ENCODE data around the gene NCOA1. TPM values are rescaled to one million over a fixed set of nuclear protein-coding genes. Genes with fewer than 3 reads are reported as not detected.
"Not testable (repeated sequence)": the region's sequence is repeated elsewhere in the genome, so short reads cannot be mapped to it uniquely, and the experiment has no call there.

The NCOA1 gene
- polyA plus RNA-seq, 1 donor = 110 TPM

GRCh38 chr2:24505534-24506275, 14.7 kb downstream of the NCOA1 start:
- no peak for DNase-seq (ENCODE audit: low read depth)

- DNase-seq (ENCODE audit: low read depth) = no peak
Measured at GRCh38 chr2:24507549-24507948, 16.5 kb downstream of the NCOA1 start.

- no peak for DNase-seq (ENCODE audit: low read depth)
Measured at GRCh38 chr2:24508878-24509277, 17.8 kb downstream of the NCOA1 start.

GRCh38 chr2:24509425-24509824, 18.4 kb downstream of the NCOA1 start:
- no peak for DNase-seq (ENCODE audit: low read depth)

DNA sequence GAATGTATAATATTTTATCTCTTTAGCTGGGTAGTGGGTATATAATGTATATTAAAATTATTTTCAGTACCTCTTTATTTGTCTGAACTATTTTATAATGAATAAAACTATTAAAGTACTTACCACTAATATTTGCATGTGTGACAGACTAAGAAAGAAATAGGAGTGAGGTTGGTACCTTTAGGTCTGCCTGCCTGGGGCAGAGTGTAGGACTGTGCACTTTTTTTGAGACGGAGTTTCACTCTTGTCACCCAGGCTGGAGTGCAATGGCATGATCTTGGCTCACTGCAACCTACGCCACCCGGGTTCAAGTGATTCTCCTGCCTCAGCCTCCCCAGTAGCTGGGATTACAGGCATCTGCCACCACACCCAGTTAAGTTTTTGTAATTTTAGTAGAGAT, 18.8 kb downstream of the NCOA1 start:
- DNase-seq (ENCODE audit: low read depth) = no peak

DNA sequence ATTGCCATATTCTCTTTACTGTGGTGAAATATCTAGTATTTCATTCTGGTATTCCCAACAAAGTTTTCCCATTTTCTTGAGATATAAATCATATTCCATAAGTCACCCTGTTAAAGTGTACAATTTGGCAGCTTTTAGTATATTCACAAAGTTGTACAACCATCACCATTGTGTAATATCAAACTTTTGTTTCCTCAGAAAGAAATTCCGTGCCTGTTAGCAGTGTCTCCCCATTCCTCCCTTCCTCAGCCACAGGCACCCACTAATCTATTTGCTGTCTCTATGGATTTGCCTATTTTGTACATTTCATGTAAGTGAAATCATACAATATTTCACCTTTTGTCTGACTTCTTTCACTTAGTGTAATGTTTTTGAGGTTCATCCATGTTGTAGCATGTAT, 19.7 kb downstream of the NCOA1 start:
- no peak for DNase-seq (ENCODE audit: low read depth)

DNA sequence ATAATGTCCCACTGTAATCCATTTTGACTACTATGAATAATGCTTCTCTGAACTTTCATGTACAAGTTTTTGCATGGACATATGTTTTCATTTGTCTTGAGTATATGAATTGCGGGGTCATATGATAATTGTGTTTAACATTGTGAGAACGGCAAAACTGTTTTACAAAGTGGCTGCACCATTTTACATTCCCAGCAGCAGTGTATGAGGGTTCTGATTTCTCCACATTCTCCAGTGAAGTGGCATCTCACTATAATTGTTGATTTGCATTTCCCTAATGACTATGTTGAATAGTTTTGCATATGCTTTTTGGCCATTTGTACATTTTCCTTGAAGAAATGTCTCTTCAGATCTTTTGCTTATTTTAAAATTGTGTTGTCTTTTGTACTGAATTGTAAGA, 20.1 kb downstream of the NCOA1 start:
- no peak for DNase-seq (ENCODE audit: low read depth)

DNA sequence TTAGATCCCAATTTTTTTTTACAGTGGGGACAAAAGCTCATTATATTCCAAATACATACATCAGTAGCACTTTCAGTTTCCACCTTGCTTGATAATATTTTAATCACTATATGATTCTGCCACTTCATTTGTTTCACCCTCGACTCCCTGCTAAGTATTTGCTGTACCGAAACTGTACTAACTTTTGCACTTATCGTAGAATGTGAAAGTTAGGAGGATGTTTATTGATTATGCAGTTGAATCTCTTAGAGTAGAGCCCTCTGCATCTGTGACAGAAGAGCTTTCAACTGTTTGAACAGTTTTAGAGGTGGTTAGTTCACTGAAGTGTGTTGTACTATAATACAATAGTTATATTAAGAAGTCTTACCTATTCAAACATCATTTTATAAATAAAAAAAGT, 20.8 kb downstream of the NCOA1 start:
- no peak for DNase-seq (ENCODE audit: low read depth)

DNA sequence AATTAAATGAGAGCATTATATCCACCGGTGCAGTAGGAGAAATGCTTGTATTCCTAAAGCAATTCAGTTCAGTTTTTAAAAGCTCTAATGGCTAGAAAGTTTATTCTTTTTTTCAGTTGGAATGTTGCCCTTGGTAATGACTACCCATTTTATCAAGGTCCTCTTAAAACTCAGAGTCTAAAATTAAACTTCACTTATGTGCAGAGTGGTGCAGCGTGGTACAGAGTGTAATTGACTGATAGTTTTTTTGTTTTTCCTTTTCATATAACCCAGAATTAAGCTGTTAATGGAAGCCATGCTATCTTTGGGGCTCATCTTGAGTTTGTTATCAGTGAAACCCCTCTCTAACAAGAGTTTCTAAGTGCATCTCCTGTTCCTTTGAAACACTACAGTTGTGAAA, 21.4 kb downstream of the NCOA1 start:
- no peak for DNase-seq (ENCODE audit: low read depth)

DNA sequence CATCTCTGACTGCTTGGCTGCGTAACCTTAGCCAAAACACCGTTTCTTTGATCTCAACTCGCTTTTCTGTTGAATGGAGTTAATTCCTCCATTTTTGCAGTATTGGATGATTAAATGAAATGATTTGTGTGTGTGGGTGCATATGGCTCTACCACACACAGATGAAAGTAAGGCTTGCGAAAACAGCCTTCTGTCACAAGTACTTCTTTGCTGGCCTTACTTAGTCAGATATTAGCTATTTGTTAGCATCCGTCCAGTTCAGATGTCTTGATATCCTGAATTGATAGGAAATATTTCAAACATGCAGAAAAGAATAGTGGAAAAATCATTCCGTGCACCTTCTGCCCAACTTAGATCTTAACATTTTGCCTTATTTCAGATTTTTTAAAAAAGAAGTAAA, 21.8 kb downstream of the NCOA1 start:
- DNase-seq (ENCODE audit: low read depth) = no peak

DNA sequence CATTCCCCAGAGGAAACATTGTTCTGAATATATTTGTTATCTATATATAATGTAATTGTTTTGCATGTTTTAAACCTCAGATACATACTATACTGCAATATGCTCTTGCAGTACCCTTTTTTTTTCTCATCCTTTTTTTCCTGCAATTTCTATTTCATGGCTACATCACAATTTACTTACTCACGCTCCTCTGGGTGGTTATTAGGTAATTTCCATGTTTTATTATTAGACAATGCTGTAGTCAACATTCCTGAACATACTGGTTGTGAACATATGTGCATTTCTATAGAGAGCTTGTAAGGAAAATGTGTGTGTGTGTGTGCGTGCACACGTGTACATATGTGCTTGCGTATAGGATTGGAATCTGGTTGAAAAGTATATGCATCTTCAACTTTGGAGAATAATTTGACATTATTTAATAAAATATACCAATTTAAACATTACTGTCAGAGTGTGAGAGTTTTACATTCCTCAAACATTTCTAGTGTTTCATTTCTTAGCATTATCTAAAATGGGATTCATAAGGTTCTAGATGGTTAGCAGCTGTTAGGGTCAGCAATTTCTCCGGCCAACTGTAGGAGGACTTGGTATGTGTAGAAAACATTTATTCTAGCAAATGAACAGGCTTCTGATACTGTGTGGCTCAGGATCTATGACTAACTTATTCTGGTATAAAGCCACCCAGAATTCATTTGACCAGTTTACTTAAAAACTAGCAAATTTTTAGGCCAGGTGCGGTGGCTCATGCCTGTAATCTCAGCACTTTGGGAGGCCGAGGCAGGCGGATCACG, 22.4 kb downstream of the NCOA1 start:
- DNase-seq (ENCODE audit: low read depth) = no peak

DNA sequence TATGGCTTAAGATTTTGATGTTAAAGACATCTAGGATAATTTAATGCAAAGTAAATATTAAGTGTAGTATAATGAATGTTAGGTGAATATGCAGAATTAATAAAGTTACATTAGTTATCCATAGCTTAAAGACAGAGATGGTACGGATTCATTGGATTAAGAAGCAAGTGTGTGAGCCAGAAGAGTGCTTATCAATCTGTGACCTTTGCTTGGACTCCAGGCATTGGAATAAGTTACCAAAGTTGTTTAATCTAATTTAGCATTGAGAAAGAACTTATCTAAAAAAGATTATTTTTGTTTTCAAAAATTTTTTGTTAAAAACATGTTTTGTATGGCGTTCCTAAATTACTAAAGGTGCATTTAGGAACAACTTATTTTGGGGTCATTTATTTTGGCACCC, 23.8 kb downstream of the NCOA1 start:
- DNase-seq (ENCODE audit: low read depth) = no peak

DNA sequence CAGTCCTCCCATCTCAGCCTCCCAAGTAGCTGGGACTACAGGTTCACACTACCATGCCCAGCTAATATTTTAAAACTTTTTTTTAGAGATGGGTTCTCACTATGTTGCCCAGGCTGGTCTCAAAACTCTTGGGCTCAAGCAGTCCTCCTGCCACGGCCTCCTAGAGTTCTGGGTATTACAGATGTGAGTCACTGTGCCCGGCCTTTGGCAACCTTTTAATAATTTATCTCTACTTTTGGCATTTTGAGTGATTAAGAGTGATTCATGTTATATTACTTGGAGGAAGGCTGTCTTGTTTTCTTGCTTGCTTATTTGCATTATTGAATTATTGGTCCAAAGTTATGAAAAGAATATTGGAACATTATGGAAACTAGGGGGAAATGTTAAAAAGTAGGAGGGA, 24.3 kb downstream of the NCOA1 start:
- DNase-seq (ENCODE audit: low read depth) = no peak

GRCh38 chr2:24515831-24516230, 24.8 kb downstream of the NCOA1 start:
- DNase-seq (ENCODE audit: low read depth) = no peak

DNA sequence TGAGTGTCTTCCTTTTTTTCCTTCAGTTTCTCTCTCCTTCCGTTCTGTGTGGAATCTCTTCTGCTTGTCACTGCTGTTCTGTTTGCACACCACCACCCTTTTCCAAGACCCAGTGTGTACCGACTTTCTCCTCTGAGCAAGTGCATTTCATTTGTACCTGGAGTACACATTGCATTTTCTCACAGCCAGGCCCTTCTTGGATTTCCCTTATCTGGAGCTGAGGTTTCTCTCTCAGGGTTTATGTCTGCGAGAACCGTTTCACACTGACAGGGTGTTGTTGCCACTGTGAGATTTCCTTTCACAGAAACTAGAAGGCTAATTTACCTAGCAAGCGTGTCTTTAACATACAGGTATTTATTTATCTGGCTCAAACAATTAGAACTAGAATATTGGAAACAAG, 26.2 kb downstream of the NCOA1 start:
- no peak for DNase-seq (ENCODE audit: low read depth)

- DNase-seq (ENCODE audit: low read depth) = no peak
Measured at GRCh38 chr2:24520175-24520574, 29.1 kb downstream of the NCOA1 start.

DNA sequence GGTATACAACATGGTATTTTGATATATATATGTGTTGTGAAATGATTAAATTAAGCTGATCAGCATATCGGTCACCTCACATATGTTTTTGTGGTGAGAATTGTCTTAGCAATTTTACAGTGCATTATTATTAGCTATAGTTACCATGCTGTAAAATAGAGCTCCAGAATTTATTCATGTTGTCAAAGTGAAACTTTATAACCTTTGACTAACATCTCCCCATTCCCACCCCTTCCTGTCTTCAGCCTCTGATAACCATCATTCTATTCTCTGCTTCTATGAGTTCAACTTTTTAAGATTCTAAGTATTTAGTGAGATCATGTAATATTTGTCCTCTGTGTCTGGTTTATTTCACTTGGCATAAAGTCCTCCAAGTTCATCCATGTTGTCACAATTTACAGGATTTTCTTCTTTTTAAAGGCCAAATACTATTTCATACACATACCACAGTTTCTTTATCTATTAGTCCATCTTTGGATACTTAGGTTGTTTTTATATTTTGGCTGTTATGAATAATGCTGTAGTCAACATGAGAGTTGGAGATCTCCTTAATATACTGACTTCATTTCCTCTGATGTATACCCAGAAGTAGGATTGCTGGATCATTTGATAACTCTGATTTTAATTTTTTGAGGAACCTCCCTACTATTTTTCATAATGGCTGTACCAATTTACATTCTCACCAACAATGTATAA, 30.3 kb downstream of the NCOA1 start:
- DNase-seq (ENCODE audit: low read depth) = no peak

DNA sequence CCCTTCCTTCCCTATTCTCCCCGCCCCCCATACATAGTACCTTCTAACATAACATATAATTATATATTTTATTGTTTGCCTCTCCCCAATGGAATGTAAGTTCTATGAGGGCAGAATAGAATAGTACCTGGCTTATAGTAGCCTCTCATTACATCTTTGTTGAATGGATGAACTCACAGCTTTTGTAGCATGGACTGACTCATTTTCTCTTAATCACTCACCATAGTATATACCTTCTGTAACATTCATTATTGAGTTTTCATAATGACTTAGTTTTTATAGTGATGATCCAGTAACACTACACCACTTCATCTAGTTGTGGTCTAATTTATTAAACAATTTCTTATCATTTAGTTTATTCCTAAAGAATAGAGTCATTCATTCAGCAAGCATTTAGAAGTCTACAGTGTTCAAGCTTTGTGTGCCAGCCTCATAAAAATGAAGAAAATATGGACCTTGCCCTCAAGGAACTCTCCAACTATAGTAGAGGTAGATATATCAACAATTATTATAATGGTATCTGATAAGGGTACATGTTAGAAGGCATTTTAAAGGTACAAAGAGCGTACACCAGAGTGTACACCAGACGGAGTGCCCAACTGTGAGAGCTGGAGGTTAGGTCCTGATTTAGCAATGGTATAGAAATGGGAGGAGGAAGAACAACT, 31.1 kb downstream of the NCOA1 start:
- no peak for DNase-seq (ENCODE audit: low read depth)

DNA sequence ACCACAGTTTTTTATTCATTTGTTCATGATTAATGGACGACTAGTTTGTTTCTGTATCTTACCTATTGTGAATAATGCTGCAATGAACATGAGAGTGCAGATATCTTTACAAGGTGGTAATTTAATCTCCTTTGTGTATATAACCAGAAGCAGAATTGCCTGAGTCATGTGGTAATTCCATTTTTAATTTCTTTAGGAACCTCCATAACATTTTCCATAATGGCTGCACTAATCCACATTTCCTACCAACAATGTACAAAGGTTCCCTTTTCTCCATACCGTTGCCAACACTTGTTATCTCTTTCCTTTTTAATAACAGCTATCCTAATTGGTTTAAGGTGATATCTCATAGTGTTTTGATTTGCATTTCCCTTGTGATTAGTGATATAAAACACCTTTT, 36.5 kb downstream of the NCOA1 start:
- DNase-seq (ENCODE audit: low read depth) = no peak

DNA sequence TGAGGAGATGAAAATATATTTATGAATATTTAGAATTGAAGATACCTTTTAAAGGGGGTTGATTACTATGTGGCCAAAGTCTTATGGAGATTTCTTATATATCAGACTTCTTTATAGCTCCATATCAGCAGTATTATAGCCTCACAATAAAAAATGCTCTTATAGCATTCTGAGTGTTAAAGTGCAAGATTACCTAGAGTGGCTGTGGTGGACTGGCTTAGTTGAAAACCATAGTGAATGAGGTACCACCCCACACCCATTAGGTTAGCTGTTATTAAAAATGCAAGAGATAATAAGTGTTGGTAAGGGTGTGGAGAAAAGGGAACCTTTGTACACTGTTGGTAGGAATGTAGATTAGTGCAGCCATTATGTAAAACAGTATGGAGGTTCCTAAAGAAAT, 39.7 kb downstream of the NCOA1 start:
- no peak for DNase-seq (ENCODE audit: low read depth)

GRCh38 chr2:24531610-24532009, 40.6 kb downstream of the NCOA1 start:
- DNase-seq (ENCODE audit: low read depth) = not testable (repeated sequence)

GRCh38 chr2:24532057-24532456, 41.0 kb downstream of the NCOA1 start:
- not testable (repeated sequence) for DNase-seq (ENCODE audit: low read depth)

Measured in forelimb muscle (tissue), 1 donor.